Right cardiac atrium (tissue), 5 donors: ENCODE results near the gene CEP112. TPM values are rescaled to one million over a fixed set of nuclear protein-coding genes. Genes with fewer than 3 reads are reported as not detected.

ENCODE experiments used
- ATAC-seq, 2 donors: fragments of 200-7000 bp; cut with Tn5 transposase; one replicate each; pipeline versions ENCODE4 v1.8.0 to v1.9.1; 2020; ENCODE audit warnings: moderate library complexity in 2 of 2, mild to moderate bottlenecking in 1 of 2
- DNase-seq, 3 donors: peaks; one replicate each; pipeline ENCODE4 v3.0.0-alpha.2; 2020
- H3K27ac ChIP-seq: one replicate; pipeline ENCODE4 v1.5.1; 2013; ENCODE audit warnings: mild to moderate bottlenecking, low read length, control low read depth, moderate library complexity
- H3K27me3 ChIP-seq: one replicate; pipeline ENCODE4 v1.6.1; 2013; ENCODE audit not compliant: control insufficient read depth, insufficient read depth
- H3K4me1 ChIP-seq: one replicate; pipeline ENCODE4 v1.6.1; 2013; ENCODE audit warnings: low read length; ENCODE audit not compliant: control insufficient read depth, insufficient read depth
- H3K4me3 ChIP-seq: one replicate; pipeline ENCODE4 v1.5.1; 2013; ENCODE audit warnings: low read length, control low read depth
- H3K9me3 ChIP-seq: one replicate; pipeline ENCODE4 v1.6.1; 2013; ENCODE audit warnings: low read length; ENCODE audit not compliant: control insufficient read depth
- WGBS: extraction: QIAGEN DNeasy Blood & Tissue Kit; methylation state at CpG from one replicate; pipeline ENCODE4 v1.1.7; 2013; 5-methylcytosine and 5-hydroxymethylcytosine counted together
- intact Hi-C, 4 donors: fragments of 100-400 bp; cut with DNase I; formaldehyde crosslinking; loops; one replicate each; pipeline versions ENCODE4 v1.11.0 to v1.14.0; 2022 to 2023
- polyA plus RNA-seq: library from polyadenylated mRNA; stranded (reverse); fragments of 200-250 nt; gene quantifications from one replicate; pipeline ENCODE4 v1.2.3, GENCODE V29; 2013
- total RNA-seq, 4 donors: library from RNA; stranded (reverse); fragmentation: NEBNext Ultra II Directional; extraction: Animal tissue kit (Norgen Biotek cat#: 25700); gene quantifications; one replicate each; pipeline ENCODE4 v1.2.1, GENCODE V29; 2021
- donor health status: healthy with polysubstance abuse.
- donor health status: DM: no; HTN: yes; CAD: no.
- donor health status: DM: no; HTN: no; CAD: no.
- donor health status: DM: no; HTN: yes; CAD: no; lungs with severe emphysema.
- donor health status: DM: yes; HTN: yes; CAD: no.

The CEP112 gene
- total and polyA plus RNA-seq, 5 donors: 11.1 to 23.1 (median 18.0) TPM

- Histone ChIP-seq H3K4me1 (no peaks in the 10 kb centered on the region), H3K9me3 (no peaks in the 10 kb centered on the region), H3K27me3 (no peaks in the 10 kb centered on the region), H3K4me3 (no peak overlapping the region), H3K27ac (no peak overlapping the region)
- WGBS: 84% methylated on average over 6 of the region's 6 CpGs
- ATAC-seq (no peak), DNase-seq (no peak)
- intact Hi-C loops: no loop called here
These were observed 418.9 kb downstream of the CEP112 start for GRCh38 chr17:65772989-65773388.

DNA sequence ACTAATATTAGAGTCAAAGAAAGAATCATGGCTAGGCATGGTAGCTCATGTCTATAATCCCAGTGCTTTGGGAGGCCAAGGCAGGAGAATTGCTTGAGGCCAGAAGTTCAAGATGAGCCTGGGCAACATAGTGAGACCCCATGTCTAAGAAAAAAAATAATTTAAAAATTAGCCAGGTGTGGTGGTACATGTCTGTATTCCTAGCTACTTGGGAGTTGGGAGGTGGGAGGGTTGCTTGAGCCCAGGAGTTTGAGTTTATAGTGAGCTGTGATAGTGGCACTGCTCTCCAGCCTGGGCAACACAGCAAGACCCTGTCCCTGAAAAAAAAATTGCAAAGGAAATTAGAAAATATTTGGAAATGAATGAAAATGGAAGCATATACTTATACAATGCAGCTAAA, 420.2 kb downstream of the CEP112 start:
- intact Hi-C loops: no loop called here
- H3K27me3 ChIP-seq: no peaks in the 10 kb centered on the region
- H3K4me1 ChIP-seq: no peaks in the 10 kb centered on the region
- ATAC-seq: no peak
- no peak overlapping the region for H3K27ac ChIP-seq
- no peaks in the 10 kb centered on the region for H3K9me3 ChIP-seq
- DNase-seq: no peak
- H3K4me3 ChIP-seq: no peak overlapping the region

DNA sequence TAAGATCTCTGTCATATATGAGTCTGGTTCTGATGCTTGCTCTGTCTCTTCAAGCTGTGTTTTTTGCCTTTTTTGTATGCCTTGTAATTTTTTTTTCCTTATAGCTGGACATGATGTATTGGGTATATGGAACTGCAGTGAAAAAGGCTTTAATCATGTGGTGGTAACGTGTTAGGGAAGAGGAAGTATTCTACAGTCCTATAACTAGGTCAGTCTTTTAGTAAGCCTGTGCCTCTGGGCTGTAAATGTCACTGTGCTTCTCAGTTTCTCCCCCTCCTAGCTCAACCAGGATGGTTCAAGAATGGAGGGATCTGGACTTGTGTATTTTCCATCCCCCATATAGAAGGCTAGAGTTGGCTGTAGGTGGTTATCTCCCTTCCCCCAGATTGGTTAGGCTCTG, 428.1 kb downstream of the CEP112 start:
- no peaks in the 10 kb centered on the region for H3K9me3 ChIP-seq
- H3K4me3 ChIP-seq: no peak overlapping the region
- no peak for DNase-seq
- intact Hi-C loops: no loop called here
- H3K27ac ChIP-seq: no peak overlapping the region
- H3K4me1 ChIP-seq: no peaks in the 10 kb centered on the region
- 85% methylated on average over 1 of the region's 1 CpG for WGBS
- ATAC-seq: no peak
- no peaks in the 10 kb centered on the region for H3K27me3 ChIP-seq

DNA sequence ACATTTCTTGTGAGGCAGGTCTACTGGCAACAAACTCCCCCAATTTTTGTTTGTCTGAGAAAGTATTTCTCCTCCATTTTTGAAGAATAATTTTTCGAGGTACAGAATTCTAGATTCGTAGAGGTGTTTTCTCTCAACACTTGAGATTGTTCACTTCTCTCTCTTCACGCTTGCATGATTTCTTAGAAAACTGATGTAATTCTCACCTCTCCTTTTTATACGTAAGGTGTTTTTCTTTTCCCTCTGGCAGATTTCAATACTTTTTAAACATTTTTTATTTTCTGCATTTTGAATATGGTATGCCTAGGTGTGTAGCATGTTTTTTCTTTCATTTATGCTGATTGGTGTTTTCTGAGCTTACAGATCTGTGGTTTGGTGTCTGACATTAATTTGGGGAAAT, 429.0 kb downstream of the CEP112 start:
- no peak overlapping the region for H3K27ac ChIP-seq
- no peak for DNase-seq
- 96% methylated on average over 4 of the region's 4 CpGs for WGBS
- no peak for ATAC-seq
- no peaks in the 10 kb centered on the region for H3K9me3 ChIP-seq
- H3K4me3 ChIP-seq: no peak overlapping the region
- no peaks in the 10 kb centered on the region for H3K4me1 ChIP-seq
- intact Hi-C loops: no loop called here
- no peaks in the 10 kb centered on the region for H3K27me3 ChIP-seq

- no peak overlapping the region for H3K27ac ChIP-seq
- H3K4me3 ChIP-seq: no peak overlapping the region
- WGBS: 87% methylated on average over 4 of the region's 4 CpGs
- no peaks in the 10 kb centered on the region for H3K27me3 ChIP-seq
- DNase-seq (no peak), ATAC-seq (no peak)
- intact Hi-C loops: no loop called here
- H3K4me1 ChIP-seq: no peaks in the 10 kb centered on the region
- H3K9me3 ChIP-seq: no peaks in the 10 kb centered on the region
These were observed 432.4 kb downstream of the CEP112 start for GRCh38 chr17:65759532-65759931.

DNA sequence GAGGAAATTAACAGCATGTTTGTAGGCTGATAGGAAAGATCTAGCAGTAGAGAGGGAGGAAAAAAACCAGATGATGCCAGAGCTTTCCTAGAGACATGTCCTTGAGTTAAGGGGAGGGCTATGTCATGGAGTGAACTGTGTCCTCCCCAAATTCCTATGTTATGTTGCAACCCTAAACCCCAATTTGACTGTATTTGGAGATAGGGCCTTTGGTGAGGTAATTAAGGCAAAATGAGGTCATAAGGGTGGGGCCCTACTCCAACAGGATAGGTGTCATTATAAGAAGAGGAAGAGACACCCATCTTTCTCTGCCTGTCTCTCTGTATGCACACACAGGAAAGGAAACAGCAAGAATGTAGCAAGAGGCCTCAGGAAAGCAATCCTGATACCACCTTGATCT, 435.2 kb downstream of the CEP112 start:
- H3K27me3 ChIP-seq: no peaks in the 10 kb centered on the region
- H3K27ac ChIP-seq: no peak overlapping the region
- ATAC-seq: no peak
- DNase-seq: no peak
- intact Hi-C loops: no loop called here
- no peaks in the 10 kb centered on the region for H3K4me1 ChIP-seq
- H3K4me3 ChIP-seq: no peak overlapping the region
- H3K9me3 ChIP-seq: no peaks in the 10 kb centered on the region

DNA sequence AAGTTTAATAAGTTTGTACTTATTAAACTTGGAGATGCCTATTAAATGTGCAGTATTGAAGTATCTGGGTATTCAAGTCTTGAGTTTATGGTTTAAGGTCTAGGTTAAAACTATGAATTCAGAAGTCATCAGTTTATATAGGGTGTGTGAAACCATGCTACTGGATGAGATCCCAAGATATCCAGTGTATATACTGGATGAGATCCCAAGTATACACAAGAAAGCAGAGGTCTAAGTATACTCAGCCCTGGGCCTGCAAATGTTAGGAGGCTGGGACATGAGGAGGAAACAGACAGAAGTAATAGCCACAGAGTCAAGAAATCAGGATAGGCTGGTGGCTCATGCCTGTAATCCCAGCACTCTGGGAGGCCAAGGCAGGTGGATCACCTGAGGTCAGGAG, 436.1 kb downstream of the CEP112 start:
- Histone ChIP-seq H3K4me3 (no peak overlapping the region), H3K9me3 (no peaks in the 10 kb centered on the region), H3K4me1 (no peaks in the 10 kb centered on the region), H3K27ac (no peak overlapping the region), H3K27me3 (no peaks in the 10 kb centered on the region)
- ATAC-seq: no peak
- no peak for DNase-seq
- intact Hi-C loops: no loop called here

DNA sequence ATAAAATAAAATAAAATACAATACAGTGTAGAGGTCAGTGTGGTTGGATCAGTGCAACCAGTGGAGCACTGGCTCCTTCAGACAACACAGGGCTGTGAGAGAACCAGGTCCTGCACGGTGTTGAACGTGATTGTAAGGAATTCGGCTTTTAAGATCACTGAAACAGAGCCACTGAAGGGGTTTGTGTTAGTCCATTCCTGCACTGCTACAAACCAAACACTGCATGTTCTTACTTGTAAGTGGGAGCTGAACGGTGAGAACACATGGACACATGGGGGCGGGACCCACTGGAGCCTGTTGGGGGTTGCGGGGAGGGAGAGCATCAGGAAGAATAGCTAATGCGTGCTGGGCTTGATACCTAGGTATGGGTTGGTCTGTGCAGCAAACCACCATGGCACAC, 437.3 kb downstream of the CEP112 start:
- 96% methylated on average over 7 of the region's 7 CpGs for WGBS
- Histone ChIP-seq H3K27me3 (no peaks in the 10 kb centered on the region), H3K9me3 (no peaks in the 10 kb centered on the region), H3K4me3 (no peak overlapping the region), H3K4me1 (no peaks in the 10 kb centered on the region), H3K27ac (no peak overlapping the region)
- DNase-seq: no peak
- no peak for ATAC-seq
- intact Hi-C loops: no loop called here

DNA sequence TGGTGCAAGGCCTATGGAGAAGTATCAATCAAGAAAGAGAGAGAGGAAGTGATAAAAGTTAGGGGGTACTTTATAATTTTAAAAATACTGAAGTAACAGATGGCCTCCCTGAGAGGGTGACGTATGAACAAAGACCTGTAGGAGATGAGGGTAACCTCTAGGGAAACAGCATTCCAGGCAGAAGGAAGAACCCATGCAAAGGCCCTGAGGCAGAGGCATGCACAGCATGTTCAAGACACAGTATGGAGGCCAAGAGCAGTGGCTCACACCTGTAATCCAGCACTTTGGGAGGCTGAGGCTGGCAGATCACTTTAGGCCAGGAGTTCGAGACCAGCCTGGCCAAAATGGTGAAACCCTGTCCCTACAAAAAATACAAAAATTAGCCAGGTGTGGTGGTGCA, 437.9 kb downstream of the CEP112 start:
- intact Hi-C loops: no loop called here
- 97% methylated on average over 2 of the region's 2 CpGs for WGBS
- no peaks in the 10 kb centered on the region for H3K27me3 ChIP-seq

DNA sequence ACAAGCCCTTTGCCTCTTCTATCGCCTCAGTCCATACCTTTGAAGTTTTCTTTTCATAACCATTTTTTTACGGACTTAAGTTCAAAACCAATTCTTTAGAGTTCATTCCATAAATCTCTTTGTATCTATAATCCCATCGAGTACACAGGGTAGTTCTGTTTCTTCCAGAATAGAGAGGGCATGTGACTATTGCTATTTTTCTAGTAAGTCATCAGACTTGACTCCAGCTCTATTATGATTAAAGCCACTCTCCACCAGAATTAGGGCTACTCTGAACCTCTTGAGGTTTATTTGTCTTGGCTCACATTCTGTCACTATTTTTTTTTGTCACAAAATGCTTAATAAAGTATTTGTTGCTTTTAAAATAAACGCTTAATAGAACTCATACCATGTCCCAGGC, 438.6 kb downstream of the CEP112 start:
- H3K27ac ChIP-seq: no peak overlapping the region
- no peaks in the 10 kb centered on the region for H3K9me3 ChIP-seq
- DNase-seq (no peak), ATAC-seq (no peak)
- no peak overlapping the region for H3K4me3 ChIP-seq
- H3K4me1 ChIP-seq: no peaks in the 10 kb centered on the region
- intact Hi-C loops: no loop called here
- WGBS: 64% methylated on average over 4 of the region's 4 CpGs
- no peaks in the 10 kb centered on the region for H3K27me3 ChIP-seq

More for the DNA sequence above, 437.9 kb downstream of the CEP112 start:
- H3K4me1 ChIP-seq: no peaks in the 10 kb centered on the region
- H3K9me3 ChIP-seq: no peaks in the 10 kb centered on the region
- DNase-seq (no peak), ATAC-seq (no peak)
- H3K27ac ChIP-seq: no peak overlapping the region
- H3K4me3 ChIP-seq: no peak overlapping the region

DNA sequence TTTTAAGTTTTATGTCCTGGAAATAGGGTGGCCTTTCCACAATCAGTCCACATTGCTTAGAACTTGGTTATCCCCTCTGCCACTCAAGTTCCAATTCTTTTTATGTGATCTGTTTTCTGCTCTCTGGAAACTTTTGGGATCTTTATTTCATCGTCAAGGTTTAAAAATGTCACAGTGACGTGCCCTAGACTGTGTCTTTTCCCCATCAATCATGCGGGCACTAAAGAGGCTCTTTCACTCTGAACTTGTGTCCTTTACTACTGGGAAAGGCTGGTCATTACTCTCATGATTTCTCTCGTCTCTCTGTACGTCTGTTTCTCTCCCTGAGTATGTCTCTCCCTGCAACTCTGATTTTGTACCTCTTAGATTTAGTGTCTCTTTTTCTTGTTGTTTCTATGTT, 440.7 kb downstream of the CEP112 start:
- H3K27ac ChIP-seq: no peak overlapping the region

GRCh38 chr17:65750631-65751115, 441.3 kb downstream of the CEP112 start:
- H3K27ac ChIP-seq: no peak overlapping the region
- no peak overlapping the region for H3K4me3 ChIP-seq
- DNase-seq (peak; percentile 71 to 91 (median 86)), ATAC-seq (peak; percentile 91 to 95)
- WGBS: 27% methylated on average over 2 of the region's 2 CpGs
- H3K27me3 ChIP-seq: no peaks in the 10 kb centered on the region
- intact Hi-C loops: no loop called here
- H3K4me1 ChIP-seq: no peaks in the 10 kb centered on the region
- no peaks in the 10 kb centered on the region for H3K9me3 ChIP-seq

More for the DNA sequence above, 440.7 kb downstream of the CEP112 start:
- DNase-seq (no peak), ATAC-seq (no peak)
- Histone ChIP-seq H3K9me3 (no peaks in the 10 kb centered on the region), H3K27me3 (no peaks in the 10 kb centered on the region), H3K4me1 (no peaks in the 10 kb centered on the region), H3K4me3 (no peak overlapping the region)
- 74% methylated on average over 5 of the region's 5 CpGs for WGBS
- intact Hi-C loops: no loop called here
